Renal cortical epithelial cell (primary cell): ENCODE results near the gene ARHGAP32. TPM values are rescaled to one million over a fixed set of nuclear protein-coding genes. Genes with fewer than 3 reads are reported as not detected.

Source experiments
- total RNA-seq: library from RNA; depleted of rRNA; stranded (reverse); fragments of >200 nt; gene quantifications from 2 replicates; pipeline ENCODE4 v1.2.3, GENCODE V29; 2014

Gene ARHGAP32
- total RNA-seq, 1 donor from 2014 or later: 18.9 TPM

Other genes starting within 250 kb of the ARHGAP32 start
- gene TP53AIP1, start 249.5 kb downstream of the ARHGAP32 start, total RNA-seq: 0.10 TPM in 1 of 2 replicates, not detected in the other
- 0.10 TPM in 1 of 2 replicates, not detected in the other for gene BARX2, start 183.5 kb upstream of the ARHGAP32 start, total RNA-seq